Measurements from ENCODE around the gene GRIN1. TPM values are rescaled to one million over a fixed set of nuclear protein-coding genes. Genes with fewer than 3 reads are reported as not detected.

GRIN1 gene
- total and polyA plus RNA-seq, 2 donors (not counting 1 experiment from before 2014, with no cell fraction given), result 0.04 TPM; not detected in 1

DNA sequence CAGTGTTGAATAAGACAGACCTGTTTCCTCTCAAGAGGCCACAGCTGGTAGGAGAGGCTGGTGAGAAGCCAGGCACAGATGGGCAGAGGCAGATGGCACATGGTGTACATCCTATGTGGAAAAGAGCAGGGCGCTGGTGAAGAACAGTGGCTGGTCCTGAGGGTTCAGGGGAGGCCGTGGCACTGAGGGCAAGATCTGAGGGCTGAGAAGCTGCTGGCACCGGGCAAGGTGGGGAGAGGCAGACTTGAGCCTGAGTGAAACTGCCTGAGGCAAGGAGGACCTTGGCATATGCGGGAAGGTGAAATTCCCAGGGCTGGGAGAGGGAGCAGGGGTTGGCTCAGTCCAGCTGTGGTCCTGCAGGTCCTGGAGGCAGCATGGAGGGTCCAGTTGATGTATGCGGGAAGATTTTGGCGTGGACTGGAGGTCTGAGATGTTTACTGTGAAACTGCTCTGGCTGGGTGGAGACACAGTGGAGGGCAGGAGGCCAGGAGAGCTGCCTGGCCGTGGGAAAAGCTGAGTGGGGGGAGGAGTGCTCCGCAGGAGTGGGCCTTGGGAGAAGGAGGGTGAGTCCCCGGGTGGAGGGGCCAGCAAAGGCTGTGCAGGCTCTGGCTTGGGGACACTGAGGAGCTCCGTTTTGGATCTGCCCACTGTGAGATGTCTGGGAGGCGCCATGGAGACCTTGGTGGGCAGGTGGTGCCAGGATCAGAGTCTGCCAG, 49.6 kb upstream of the GRIN1 start:
- no peaks in the 10 kb centered on the region for H3K27me3 Mint-ChIP-seq
- peaks cover 27% of the 10 kb centered on the region for H3K4me1 Mint-ChIP-seq
- peaks cover 28% of the 10 kb centered on the region for H3K79me2 ChIP-seq (ENCODE audit: control insufficient read depth, insufficient read depth, low read length)
- DNase-seq, result no peak
- 95% methylated on average over 11 of the region's 11 CpGs for WGBS (ENCODE audit: insufficient coverage)
- POLR2A ChIA-PET, result interaction anchor here (1.1 kb wide), 1 partner anchor 26 kb away, joined by 3 read pairs; no protein-coding TSS in a partner anchor
- H3K4me3 ChIP-seq (ENCODE audit: control extremely low read depth in 1 of 5, extremely low read depth in 1 of 5, insufficient read depth in 1 of 5, low read depth in 2 of 5, low read length in 4 of 5), result no peak overlapping the region
- CTCF ChIA-PET, result interaction anchor here (1.3 to 1.7 kb wide), 2 partner anchors 18 to 43 kb away, joined by 3 to 5 read pairs; partner anchors contain the start of gene NPDC1
- no peak overlapping the region for H3K4me2 ChIP-seq (replicated peaks; ENCODE audit: low read depth, low read length, poor library complexity, severe bottlenecking)
- H4K20me1 ChIP-seq (ENCODE audit: control insufficient read depth, insufficient read depth, low read length, poor library complexity, severe bottlenecking), result peaks cover 4% of the 10 kb centered on the region
- no peak overlapping the region for H3K9ac ChIP-seq (ENCODE audit: low read length)
- no peaks in the 10 kb centered on the region for H3K9me3 ChIP-seq (ENCODE audit: control extremely low read depth in 1 of 3, control insufficient read depth in 2 of 3, insufficient read depth in 1 of 3, low read length in 2 of 3)
- no peak overlapping the region for H2AFZ ChIP-seq (ENCODE audit: insufficient read depth, low read depth, low read length, poor library complexity, severe bottlenecking)
- peaks cover 4 to 24% of the 10 kb centered on the region in 2 experiments for H3K36me3 ChIP-seq (replicated peaks in 1 of 2; ENCODE audit: control extremely low read depth in 1 of 2, control insufficient read depth in 1 of 2, extremely low read depth in 1 of 2, insufficient read depth in 2 of 2, low read length in 1 of 2)
- H3K27ac Mint-ChIP-seq, result no peak overlapping the region
- TF ChIP-seq, protein P1, sequence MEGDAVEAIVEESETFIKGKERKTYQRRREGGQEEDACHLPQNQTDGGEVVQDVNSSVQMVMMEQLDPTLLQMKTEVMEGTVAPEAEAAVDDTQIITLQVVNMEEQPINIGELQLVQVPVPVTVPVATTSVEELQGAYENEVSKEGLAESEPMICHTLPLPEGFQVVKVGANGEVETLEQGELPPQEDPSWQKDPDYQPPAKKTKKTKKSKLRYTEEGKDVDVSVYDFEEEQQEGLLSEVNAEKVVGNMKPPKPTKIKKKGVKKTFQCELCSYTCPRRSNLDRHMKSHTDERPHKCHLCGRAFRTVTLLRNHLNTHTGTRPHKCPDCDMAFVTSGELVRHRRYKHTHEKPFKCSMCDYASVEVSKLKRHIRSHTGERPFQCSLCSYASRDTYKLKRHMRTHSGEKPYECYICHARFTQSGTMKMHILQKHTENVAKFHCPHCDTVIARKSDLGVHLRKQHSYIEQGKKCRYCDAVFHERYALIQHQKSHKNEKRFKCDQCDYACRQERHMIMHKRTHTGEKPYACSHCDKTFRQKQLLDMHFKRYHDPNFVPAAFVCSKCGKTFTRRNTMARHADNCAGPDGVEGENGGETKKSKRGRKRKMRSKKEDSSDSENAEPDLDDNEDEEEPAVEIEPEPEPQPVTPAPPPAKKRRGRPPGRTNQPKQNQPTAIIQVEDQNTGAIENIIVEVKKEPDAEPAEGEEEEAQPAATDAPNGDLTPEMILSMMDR (IDR thresholded peaks at IDR 0.05), result no peak
- H3K27me3 ChIP-seq (replicated peaks in 1 of 4; ENCODE audit: control extremely low read depth in 1 of 4, control insufficient read depth in 3 of 4, insufficient read depth in 4 of 4, low read length in 3 of 4), result no peaks in the 10 kb centered on the region
- H3K4me3 Mint-ChIP-seq, result no peak overlapping the region
- intact Hi-C loops (cut with micrococcal nuclease), result loop anchor here (5.0 kb wide), 1 partner anchor 38 kb away; no protein-coding TSS in a partner anchor
- ATAC-seq (ENCODE audit: low read depth), result no peak
- no peak overlapping the region for H3K27ac ChIP-seq (ENCODE audit: low read length in 2 of 2)
- H3K4me1 ChIP-seq (ENCODE audit: control insufficient read depth in 2 of 2, insufficient read depth in 2 of 2, low read length in 2 of 2), result peaks cover 18 to 27% of the 10 kb centered on the region in 2 donors
- no peaks in the 10 kb centered on the region for H3K9me3 Mint-ChIP-seq (ENCODE audit: insufficient read depth)
